Retinal pigment epithelial cell (primary cell): ENCODE data around the gene BCL2L13.

Experiments used
- DNase-seq: peaks from one replicate; pipeline ENCODE4 v3.0.0-alpha.2; 2010; ENCODE audit warnings: low read depth
- H3K4me3 ChIP-seq: 2 replicates; pipeline ENCODE4 v1.5.1; 2011; ENCODE audit warnings: mild to moderate bottlenecking, low read length, control low read depth, moderate library complexity
- TF ChIP-seq, protein P1 (sequence below): conservative IDR thresholded peaks from 2 replicates; pipeline ENCODE4 v1.5.1; 2011; ENCODE audit warnings: low read depth, low read length, control low read depth, inconsistent platforms

The BCL2L13 gene

DNA sequence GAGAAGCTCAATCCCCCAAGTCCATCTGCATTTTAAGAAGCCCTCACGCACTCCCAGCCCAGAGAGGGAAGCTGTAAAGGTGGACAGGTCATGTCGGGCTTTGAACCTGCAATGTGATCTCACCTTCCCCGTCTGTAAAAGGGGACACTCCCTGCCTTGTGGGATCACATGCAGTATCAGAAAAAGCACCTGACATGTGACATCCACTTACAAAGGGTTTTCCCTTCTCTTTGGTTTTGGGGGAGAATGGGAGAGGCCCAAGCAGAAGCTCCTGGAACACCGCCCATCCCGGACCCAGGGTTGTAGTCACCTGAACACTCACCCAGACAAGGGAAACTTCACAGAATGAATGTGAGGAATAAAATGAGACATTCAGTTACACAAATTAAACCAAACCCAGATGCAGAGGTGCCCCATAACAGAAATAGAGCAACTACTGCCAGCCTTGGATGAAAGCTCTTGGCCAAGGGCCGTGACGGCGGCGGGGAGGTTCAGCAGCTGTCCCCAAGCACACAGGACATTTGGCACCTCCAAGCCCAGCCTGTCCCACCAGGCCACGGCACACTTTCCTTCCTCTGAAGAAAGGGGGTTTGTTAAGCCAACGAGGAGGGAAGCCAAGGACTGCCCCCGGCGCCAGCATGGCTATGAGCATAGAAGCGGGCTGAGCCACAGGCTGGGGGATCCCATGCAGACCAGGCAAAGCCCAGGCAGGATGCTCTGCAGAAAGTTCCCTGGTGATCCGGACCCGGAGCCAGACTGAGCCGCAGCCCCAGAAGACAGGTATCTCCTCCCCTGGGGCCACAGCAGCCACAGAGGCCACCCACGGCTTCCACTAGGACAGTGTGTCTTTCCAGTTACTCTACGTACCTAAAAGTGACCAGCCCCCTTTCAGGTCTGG lies 131.9 kb downstream of the BCL2L13 start:
- TF ChIP-seq, protein P1, sequence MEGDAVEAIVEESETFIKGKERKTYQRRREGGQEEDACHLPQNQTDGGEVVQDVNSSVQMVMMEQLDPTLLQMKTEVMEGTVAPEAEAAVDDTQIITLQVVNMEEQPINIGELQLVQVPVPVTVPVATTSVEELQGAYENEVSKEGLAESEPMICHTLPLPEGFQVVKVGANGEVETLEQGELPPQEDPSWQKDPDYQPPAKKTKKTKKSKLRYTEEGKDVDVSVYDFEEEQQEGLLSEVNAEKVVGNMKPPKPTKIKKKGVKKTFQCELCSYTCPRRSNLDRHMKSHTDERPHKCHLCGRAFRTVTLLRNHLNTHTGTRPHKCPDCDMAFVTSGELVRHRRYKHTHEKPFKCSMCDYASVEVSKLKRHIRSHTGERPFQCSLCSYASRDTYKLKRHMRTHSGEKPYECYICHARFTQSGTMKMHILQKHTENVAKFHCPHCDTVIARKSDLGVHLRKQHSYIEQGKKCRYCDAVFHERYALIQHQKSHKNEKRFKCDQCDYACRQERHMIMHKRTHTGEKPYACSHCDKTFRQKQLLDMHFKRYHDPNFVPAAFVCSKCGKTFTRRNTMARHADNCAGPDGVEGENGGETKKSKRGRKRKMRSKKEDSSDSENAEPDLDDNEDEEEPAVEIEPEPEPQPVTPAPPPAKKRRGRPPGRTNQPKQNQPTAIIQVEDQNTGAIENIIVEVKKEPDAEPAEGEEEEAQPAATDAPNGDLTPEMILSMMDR = no peak
- no peak overlapping the region for H3K4me3 ChIP-seq
- no peak for DNase-seq

- no peak for DNase-seq
- H3K4me3 ChIP-seq = no peak overlapping the region
- TF ChIP-seq, protein P1 = no peak
Measured at GRCh38 chr22:17772249-17772957, 133.8 kb downstream of the BCL2L13 start.

DNA sequence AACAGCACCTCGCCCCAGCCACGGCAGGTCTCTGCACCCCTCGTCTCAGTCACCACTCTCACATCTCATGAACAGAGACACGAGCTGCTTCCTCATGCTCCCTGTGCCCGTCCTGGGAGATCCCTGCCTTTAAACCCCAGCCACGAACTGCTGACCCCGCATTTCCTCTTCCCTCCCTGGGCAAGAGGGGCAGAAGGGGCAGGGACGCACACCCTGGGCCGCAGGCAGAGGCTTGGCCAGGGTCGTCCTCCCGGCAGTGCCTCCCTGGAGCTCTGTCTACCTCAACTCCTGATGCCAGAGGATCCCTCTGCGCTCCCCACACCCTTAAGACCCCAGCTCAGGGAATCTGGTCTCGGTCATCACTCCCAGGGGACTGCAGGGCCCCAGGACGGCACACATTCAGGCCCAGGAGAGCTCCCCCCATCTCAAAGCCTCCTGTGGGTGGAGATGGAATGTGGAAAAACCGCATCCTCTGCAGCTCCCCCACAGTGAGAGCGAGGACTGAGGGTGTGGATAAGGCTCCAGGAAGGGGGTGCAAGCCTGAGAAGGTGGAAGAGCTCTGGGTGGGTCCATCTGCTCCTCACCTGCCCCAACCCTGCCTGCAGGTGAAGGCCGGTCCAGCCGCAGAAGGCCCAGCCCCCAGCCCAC lies 134.5 kb downstream of the BCL2L13 start:
- TF ChIP-seq, protein P1 = no peak
- no peak for DNase-seq
- H3K4me3 ChIP-seq = peak overlapping the region; percentile 62

DNA sequence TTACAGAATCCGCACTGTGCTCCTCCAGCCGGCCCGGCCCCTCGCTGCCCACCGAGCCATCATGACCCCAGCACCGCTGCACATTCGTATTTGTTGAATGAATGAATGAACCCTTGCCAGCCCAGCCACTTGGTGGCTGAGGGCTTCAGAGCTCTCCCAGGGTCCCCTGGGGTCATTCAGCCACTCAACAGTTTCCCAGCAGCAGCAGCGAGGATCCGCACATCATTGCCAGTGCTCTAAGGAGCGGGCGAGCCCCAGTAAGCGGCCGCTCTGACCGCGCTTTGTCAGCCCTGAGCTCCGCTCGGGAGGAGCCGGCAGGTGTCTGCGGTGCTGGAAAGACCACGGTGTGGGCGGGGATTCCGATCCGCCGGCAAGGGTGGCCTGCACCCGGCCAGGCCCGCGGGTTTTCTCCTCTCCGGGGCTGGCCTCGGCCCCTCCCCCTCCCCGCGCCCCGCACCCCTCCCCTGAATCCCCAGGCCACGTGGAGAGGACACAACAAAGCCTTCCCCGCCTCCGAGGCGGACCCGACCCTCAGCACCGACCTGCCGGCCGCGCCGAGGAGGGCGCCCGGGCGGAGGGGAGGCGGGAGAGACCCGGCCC lies 135.1 kb downstream of the BCL2L13 start:
- TF ChIP-seq, protein P1 = no peak

GRCh38 chr22:17774206-17774925 lies 135.8 kb downstream of the BCL2L13 start, which contains the start of gene BID:
TSS of gene BID (minus strand) at chr22:17774469. CDS start at chr22:17750116, 24,353 bp downstream.
- TF ChIP-seq, protein P1 = no peak
- H3K4me3 ChIP-seq = peak within 1 kb of the TSS; percentile 62
- no peak for DNase-seq

More for the DNA sequence above, 135.1 kb downstream of the BCL2L13 start:
- peak overlapping the region; percentile 62 for H3K4me3 ChIP-seq
- DNase-seq = no peak
